ENCODE measurements around the gene TF.

- TF ChIP-seq CTCF (conservative IDR thresholded peaks at IDR 0.05 in 1 of 2, IDR thresholded peaks at IDR 0.05 in 1 of 2; ENCODE audit: extremely low read depth in 1 of 2, insufficient read depth in 1 of 2, low read depth in 1 of 2, low read length in 2 of 2), result no peak
- TF ChIP-seq EZH2 (IDR thresholded peaks at IDR 0.05; ENCODE audit: borderline replicate concordance, low read length), result no peak
Measured at GRCh38 chr3:133830071-133830470, 83.9 kb downstream of the TF start.
